H1 (cell line): Measurements from ENCODE around the gene THOC6. TPM values are rescaled to one million over a fixed set of nuclear protein-coding genes. Genes with fewer than 3 reads are reported as not detected.
A peak's percentile ranks its signal among the peaks of the same experiment; 100 is the strongest.

Experiments
- EP300 ChIP-seq, 2 experiments: IDR thresholded peaks; 1 replicate in 1 of 2; 2 replicates in 1 of 2; pipeline ENCODE4 v1.6.1; 2011 to 2012; ENCODE audit warnings: low read depth in 2 of 2, low read length in 2 of 2, mild to moderate bottlenecking in 2 of 2, borderline replicate concordance in 1 of 2, inconsistent platforms in 1 of 2, moderate library complexity in 1 of 2
- EZH2 ChIP-seq: fragments of 200-600 bp; sonication (generic); IDR thresholded peaks from 2 replicates; pipeline ENCODE4 v1.7.1; 2012; ENCODE audit warnings: low read depth, mild to moderate bottlenecking, moderate library complexity, low read length, inconsistent platforms; ENCODE audit not compliant: severe bottlenecking
- JUN ChIP-seq: IDR thresholded peaks from 2 replicates; pipeline ENCODE4 v1.6.1; 2011; ENCODE audit warnings: low read depth, mild to moderate bottlenecking, improper control_type of control experiment, low read length
- KDM1A ChIP-seq: fragments of 200-600, 300-600 bp; sonication (generic); IDR thresholded peaks from 2 replicates; pipeline ENCODE4 v1.7.1; 2016; ENCODE audit warnings: mild to moderate bottlenecking, low read length, borderline replicate concordance
- RFX5 ChIP-seq: IDR thresholded peaks from 2 replicates; pipeline ENCODE4 v1.6.1; 2011; ENCODE audit warnings: low read depth, low read length, improper control_type of control experiment, borderline replicate concordance
- TBP ChIP-seq: IDR thresholded peaks from 2 replicates; pipeline ENCODE4 v1.6.1; 2011; ENCODE audit warnings: low read depth, low read length, improper control_type of control experiment
- polyA plus RNA-seq, 7 experiments: library from polyadenylated mRNA; depleted of rRNA in 3 of 7; stranded (reverse) in 5 of 7; unstranded in 2 of 7; fragments of >200 nt in 5 of 7; fragments of 200-250 nt in 2 of 7; gene quantifications; 1 replicate in 5 of 7; 2 replicates in 1 of 7; 4 replicates in 1 of 7; pipeline versions ENCODE4 v1.2.1 to v1.2.3, GENCODE V29; 2011 to 2013; ENCODE audit warnings: missing spikeins in 2 of 7, mixed read lengths in 2 of 7
- total RNA-seq: library from RNA; stranded (reverse); fragmentation: NEBNext Ultra II Directional; extraction: Animal tissue kit (Norgen Biotek cat#: 25700); gene quantifications from 2 replicates; pipeline ENCODE4 v1.2.1, GENCODE V29; 2021

Gene THOC6
- total and polyA plus RNA-seq, 2 of the 8 experiments (the other 6 are each of a cell fraction or from before 2014, with no cell fraction given) = 78.5 to 111 TPM

- TF ChIP-seq EZH2 = no peak
- no peak for TF ChIP-seq EP300 (IDR thresholded peaks at IDR 0.05; ENCODE audit: borderline replicate concordance in 1 of 2, low read depth in 2 of 2, low read length in 2 of 2)
- TF ChIP-seq RFX5 = no peak
- TF ChIP-seq KDM1A = no peak
- no peak for TF ChIP-seq JUN
- peak; percentile 47; the same call in 1 of the 2 replicates for TF ChIP-seq TBP
Observed at GRCh38 chr16:3012828-3013420, 10.9 kb upstream of the THOC6 start, which contains the start of gene CLDN9 (continued).
